NB4 (cell line): ENCODE measurements around the gene C1orf21.

ENCODE experiments used
- DNase-seq: peaks from one replicate; pipeline ENCODE4 v3.0.0; 2010; ENCODE audit warnings: low read depth
- H3K4me3 ChIP-seq: one replicate; pipeline ENCODE4 v1.5.1; 2011; ENCODE audit warnings: mild to moderate bottlenecking, low read depth, low read length, moderate library complexity
- MYC ChIP-seq: IDR thresholded peaks from 2 replicates; pipeline ENCODE4 v1.6.1; 2011; ENCODE audit warnings: low read depth, low read length
- POLR2A ChIP-seq: IDR thresholded peaks from 2 replicates; pipeline ENCODE4 v1.6.1; 2011; ENCODE audit warnings: mild to moderate bottlenecking; ENCODE audit not compliant: insufficient read length; ENCODE audit errors: extremely low read depth
- TF ChIP-seq, protein P1 (sequence below): IDR thresholded peaks from 2 replicates; pipeline ENCODE4 v1.6.1; 2011; ENCODE audit warnings: low read depth, low read length
- TF ChIP-seq, protein P2 (sequence below): IDR thresholded peaks from one replicate; pipeline ENCODE4 v1.5.1; 2012; ENCODE audit warnings: low read depth, low read length

Gene C1orf21

GRCh38 chr1:184392779-184393522 is 6.1 kb downstream of the C1orf21 start:
- H3K4me3 ChIP-seq = no peak overlapping the region
- DNase-seq = no peak
- TF ChIP-seq MYC (no peak), POLR2A (no peak)
- TF ChIP-seq, protein P1, sequence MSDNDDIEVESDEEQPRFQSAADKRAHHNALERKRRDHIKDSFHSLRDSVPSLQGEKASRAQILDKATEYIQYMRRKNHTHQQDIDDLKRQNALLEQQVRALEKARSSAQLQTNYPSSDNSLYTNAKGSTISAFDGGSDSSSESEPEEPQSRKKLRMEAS = no peak
- TF ChIP-seq, protein P2, sequence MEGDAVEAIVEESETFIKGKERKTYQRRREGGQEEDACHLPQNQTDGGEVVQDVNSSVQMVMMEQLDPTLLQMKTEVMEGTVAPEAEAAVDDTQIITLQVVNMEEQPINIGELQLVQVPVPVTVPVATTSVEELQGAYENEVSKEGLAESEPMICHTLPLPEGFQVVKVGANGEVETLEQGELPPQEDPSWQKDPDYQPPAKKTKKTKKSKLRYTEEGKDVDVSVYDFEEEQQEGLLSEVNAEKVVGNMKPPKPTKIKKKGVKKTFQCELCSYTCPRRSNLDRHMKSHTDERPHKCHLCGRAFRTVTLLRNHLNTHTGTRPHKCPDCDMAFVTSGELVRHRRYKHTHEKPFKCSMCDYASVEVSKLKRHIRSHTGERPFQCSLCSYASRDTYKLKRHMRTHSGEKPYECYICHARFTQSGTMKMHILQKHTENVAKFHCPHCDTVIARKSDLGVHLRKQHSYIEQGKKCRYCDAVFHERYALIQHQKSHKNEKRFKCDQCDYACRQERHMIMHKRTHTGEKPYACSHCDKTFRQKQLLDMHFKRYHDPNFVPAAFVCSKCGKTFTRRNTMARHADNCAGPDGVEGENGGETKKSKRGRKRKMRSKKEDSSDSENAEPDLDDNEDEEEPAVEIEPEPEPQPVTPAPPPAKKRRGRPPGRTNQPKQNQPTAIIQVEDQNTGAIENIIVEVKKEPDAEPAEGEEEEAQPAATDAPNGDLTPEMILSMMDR = no peak

DNA sequence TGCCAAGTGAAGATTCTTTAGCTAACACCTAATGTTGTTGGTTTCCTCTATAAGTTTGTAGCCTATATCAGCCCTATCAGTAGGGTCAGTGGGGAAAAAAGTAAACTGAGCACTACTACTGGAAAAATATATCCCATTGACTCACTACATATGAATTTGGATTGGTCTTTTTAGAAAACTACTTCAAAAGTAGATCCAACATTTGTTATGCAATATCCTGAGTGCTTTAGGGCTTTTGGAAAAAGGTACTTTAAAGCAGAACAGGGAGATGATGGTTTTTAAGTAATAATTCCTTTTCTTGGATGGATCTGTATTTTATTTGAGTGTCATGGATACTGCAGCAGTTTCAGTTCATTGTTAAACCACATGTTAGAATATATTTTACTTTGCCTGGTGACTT is 7.1 kb downstream of the C1orf21 start:
- H3K4me3 ChIP-seq = no peak overlapping the region
- TF ChIP-seq, protein P2 = no peak
- TF ChIP-seq POLR2A (no peak), MYC (no peak)
- no peak for DNase-seq

DNA sequence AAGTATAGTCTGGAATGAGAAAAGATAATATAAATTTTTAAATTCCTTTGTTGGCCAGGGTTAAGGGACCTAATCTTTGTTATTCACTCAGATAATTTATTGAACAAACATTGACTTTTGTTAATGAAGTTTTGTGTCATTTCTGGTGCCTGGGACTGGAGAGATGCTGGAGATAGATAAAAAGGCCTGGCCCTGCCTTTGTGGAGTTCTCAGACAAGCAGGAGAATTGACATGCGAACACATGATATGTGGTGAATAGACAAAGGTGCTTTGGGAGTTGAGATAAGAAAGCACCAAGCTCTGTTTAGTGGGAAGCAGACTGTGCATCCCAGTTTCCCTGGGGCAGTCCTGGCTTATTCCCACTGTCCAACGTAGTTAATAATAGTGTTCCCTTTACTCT is 8.5 kb downstream of the C1orf21 start:
- no peak for DNase-seq
- no peak overlapping the region for H3K4me3 ChIP-seq
- TF ChIP-seq, protein P1 = no peak
- no peak for TF ChIP-seq MYC
- TF ChIP-seq POLR2A = no peak
- TF ChIP-seq, protein P2 = no peak

- no peak overlapping the region for H3K4me3 ChIP-seq
- TF ChIP-seq POLR2A = no peak
- TF ChIP-seq, protein P1 = no peak
- TF ChIP-seq MYC = no peak
- TF ChIP-seq, protein P2 = no peak
- no peak for DNase-seq
Measured at GRCh38 chr1:184395937-184396480, 9.2 kb downstream of the C1orf21 start.

GRCh38 chr1:184399192-184399847 is 12.5 kb downstream of the C1orf21 start:
- no peak for TF ChIP-seq MYC
- TF ChIP-seq, protein P1 = no peak
- TF ChIP-seq, protein P2 = no peak
- no peak for TF ChIP-seq POLR2A
- H3K4me3 ChIP-seq = no peak overlapping the region
- no peak for DNase-seq
